ENCODE results near the gene BMP5. TPM values are rescaled to one million over a fixed set of nuclear protein-coding genes. Genes with fewer than 3 reads are reported as not detected.

The BMP5 gene
- polyA plus RNA-seq, 1 donor (not counting 4 experiments of a cell fraction or from before 2014, with no cell fraction given): not detected

GRCh38 chr6:55776113-55776512 is 99.3 kb downstream of the BMP5 start:
- Histone ChIP-seq H4K20me1 (ENCODE audit: control insufficient read depth, extremely low read depth, insufficient read depth, low read length) (no peaks in the 10 kb centered on the region), H3K4me2 (ENCODE audit: control insufficient read depth, extremely low read depth, insufficient read depth, low read depth, low read length) (no peak overlapping the region), H3K9me1 (ENCODE audit: control insufficient read depth, extremely low read depth, insufficient read depth, low read length) (no peaks in the 10 kb centered on the region), H3K4me3 (ENCODE audit: control insufficient read depth in 2 of 3, extremely low read depth in 1 of 3, insufficient read depth in 2 of 3, low read depth in 1 of 3, low read length in 3 of 3) (no peak overlapping the region), H2AFZ (ENCODE audit: control insufficient read depth, low read length) (no peak overlapping the region), H3K27me3 (ENCODE audit: control insufficient read depth, extremely low read depth, insufficient read depth, low read length) (no peaks in the 10 kb centered on the region), H3K9me3 (ENCODE audit: control insufficient read depth, low read depth, low read length) (no peaks in the 10 kb centered on the region), H3K27ac (ENCODE audit: control insufficient read depth, insufficient read depth, low read length) (no peak overlapping the region), H3K36me3 (ENCODE audit: control insufficient read depth in 2 of 2, extremely low read depth in 1 of 2, insufficient read depth in 2 of 2, low read length in 2 of 2) (no peaks in the 10 kb centered on the region), H3K79me2 (ENCODE audit: control insufficient read depth, insufficient read depth, low read length) (no peaks in the 10 kb centered on the region), H3K9ac (ENCODE audit: control insufficient read depth, extremely low read depth, insufficient read depth, low read length) (no peak overlapping the region), H3K4me1 (ENCODE audit: control insufficient read depth, extremely low read depth, insufficient read depth, low read length) (no peaks in the 10 kb centered on the region)
- TF ChIP-seq, protein P1, sequence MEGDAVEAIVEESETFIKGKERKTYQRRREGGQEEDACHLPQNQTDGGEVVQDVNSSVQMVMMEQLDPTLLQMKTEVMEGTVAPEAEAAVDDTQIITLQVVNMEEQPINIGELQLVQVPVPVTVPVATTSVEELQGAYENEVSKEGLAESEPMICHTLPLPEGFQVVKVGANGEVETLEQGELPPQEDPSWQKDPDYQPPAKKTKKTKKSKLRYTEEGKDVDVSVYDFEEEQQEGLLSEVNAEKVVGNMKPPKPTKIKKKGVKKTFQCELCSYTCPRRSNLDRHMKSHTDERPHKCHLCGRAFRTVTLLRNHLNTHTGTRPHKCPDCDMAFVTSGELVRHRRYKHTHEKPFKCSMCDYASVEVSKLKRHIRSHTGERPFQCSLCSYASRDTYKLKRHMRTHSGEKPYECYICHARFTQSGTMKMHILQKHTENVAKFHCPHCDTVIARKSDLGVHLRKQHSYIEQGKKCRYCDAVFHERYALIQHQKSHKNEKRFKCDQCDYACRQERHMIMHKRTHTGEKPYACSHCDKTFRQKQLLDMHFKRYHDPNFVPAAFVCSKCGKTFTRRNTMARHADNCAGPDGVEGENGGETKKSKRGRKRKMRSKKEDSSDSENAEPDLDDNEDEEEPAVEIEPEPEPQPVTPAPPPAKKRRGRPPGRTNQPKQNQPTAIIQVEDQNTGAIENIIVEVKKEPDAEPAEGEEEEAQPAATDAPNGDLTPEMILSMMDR (optimal IDR thresholded peaks at IDR 0.05 in 1 of 3, IDR thresholded peaks at IDR 0.05 in 1 of 3, conservative IDR thresholded peaks at IDR 0.05 in 1 of 3; ENCODE audit: extremely low read depth in 1 of 3, insufficient read depth in 2 of 3, low read length in 3 of 3): no peak
- TF ChIP-seq EZH2 (IDR thresholded peaks at IDR 0.05; ENCODE audit: low read length): no peak
- dilution Hi-C loops (cut with MboI; ENCODE audit: extremely low pct_ligation_motif_present, low sequenced_read_pairs): no loop called here
- DNase-seq (ENCODE audit: low read depth, low spot score) (no peak), FAIRE-seq (no peak)

GRCh38 chr6:55775029-55775318 is 100.4 kb downstream of the BMP5 start:
- Histone ChIP-seq H3K4me2 (ENCODE audit: control insufficient read depth, extremely low read depth, insufficient read depth, low read depth, low read length) (no peak overlapping the region), H3K27me3 (ENCODE audit: control insufficient read depth, extremely low read depth, insufficient read depth, low read length) (no peaks in the 10 kb centered on the region), H3K9me3 (ENCODE audit: control insufficient read depth, low read depth, low read length) (no peaks in the 10 kb centered on the region), H3K36me3 (ENCODE audit: control insufficient read depth in 2 of 2, extremely low read depth in 1 of 2, insufficient read depth in 2 of 2, low read length in 2 of 2) (no peaks in the 10 kb centered on the region), H4K20me1 (ENCODE audit: control insufficient read depth, extremely low read depth, insufficient read depth, low read length) (no peaks in the 10 kb centered on the region), H3K4me3 (ENCODE audit: control insufficient read depth in 2 of 3, extremely low read depth in 1 of 3, insufficient read depth in 2 of 3, low read depth in 1 of 3, low read length in 3 of 3) (no peak overlapping the region), H3K9me1 (ENCODE audit: control insufficient read depth, extremely low read depth, insufficient read depth, low read length) (no peaks in the 10 kb centered on the region), H3K4me1 (ENCODE audit: control insufficient read depth, extremely low read depth, insufficient read depth, low read length) (no peaks in the 10 kb centered on the region), H3K79me2 (ENCODE audit: control insufficient read depth, insufficient read depth, low read length) (no peaks in the 10 kb centered on the region), H3K27ac (ENCODE audit: control insufficient read depth, insufficient read depth, low read length) (no peak overlapping the region), H2AFZ (ENCODE audit: control insufficient read depth, low read length) (no peak overlapping the region), H3K9ac (ENCODE audit: control insufficient read depth, extremely low read depth, insufficient read depth, low read length) (no peak overlapping the region)
- dilution Hi-C loops (cut with MboI; ENCODE audit: extremely low pct_ligation_motif_present, low sequenced_read_pairs): no loop called here
- DNase-seq (ENCODE audit: low read depth, low spot score) (no peak), FAIRE-seq (no peak)
- TF ChIP-seq, protein P1 (optimal IDR thresholded peaks at IDR 0.05 in 1 of 3, IDR thresholded peaks at IDR 0.05 in 1 of 3, conservative IDR thresholded peaks at IDR 0.05 in 1 of 3; ENCODE audit: extremely low read depth in 1 of 3, insufficient read depth in 2 of 3, low read length in 3 of 3): no peak
- no peak for TF ChIP-seq EZH2 (IDR thresholded peaks at IDR 0.05; ENCODE audit: low read length)

All from keratinocyte (primary cell).